Activated naive CD4-positive, alpha-beta T cell treated with anti-CD3 and anti-CD28 coated beads, Interleukin-2, amount 50 U/mL, for 72 hours (primary cell): Measurements from ENCODE around the gene MTA2. TPM values are rescaled to one million over a fixed set of nuclear protein-coding genes. Genes with fewer than 3 reads are reported as not detected.
"Not testable (repeated sequence)": the region's sequence is repeated elsewhere in the genome, so short reads cannot be mapped to it uniquely, and the experiment has no call there.

Experiments used
- ATAC-seq, 2 donors: fragments of 150-1000 bp; cut with Tn5 transposase; 2 replicates each; pipeline ENCODE4 v1.10.0; 2021; ENCODE audit warnings: mild to moderate bottlenecking in 2 of 2, moderate library complexity in 2 of 2
- DNase-seq, 2 donors: peaks; one replicate each; pipeline ENCODE4 v3.0.0; 2021 to 2022; ENCODE audit warnings: low spot score in 2 of 2
- H3K27ac Mint-ChIP-seq, 2 donors: one replicate each; pipeline ENCODE4 v1.8.0; 2022; ENCODE audit warnings: mild to moderate bottlenecking in 2 of 2, mixed read lengths in 2 of 2
- H3K36me3 Mint-ChIP-seq, 2 donors: one replicate each; pipeline ENCODE4 v1.8.0; 2022; ENCODE audit warnings: mixed read lengths in 2 of 2
- H3K9me3 Mint-ChIP-seq, 2 donors: one replicate each; pipeline ENCODE4 v1.8.0; 2022; ENCODE audit warnings: mixed read lengths in 2 of 2
- total RNA-seq, 2 donors: library from RNA; stranded (reverse); gene quantifications; one replicate each; pipeline ENCODE4 v1.2.3, GENCODE V29; 2022

Gene MTA2
- 100 to 1,000 TPM; 180 to 259 TPM for total RNA-seq

DNA sequence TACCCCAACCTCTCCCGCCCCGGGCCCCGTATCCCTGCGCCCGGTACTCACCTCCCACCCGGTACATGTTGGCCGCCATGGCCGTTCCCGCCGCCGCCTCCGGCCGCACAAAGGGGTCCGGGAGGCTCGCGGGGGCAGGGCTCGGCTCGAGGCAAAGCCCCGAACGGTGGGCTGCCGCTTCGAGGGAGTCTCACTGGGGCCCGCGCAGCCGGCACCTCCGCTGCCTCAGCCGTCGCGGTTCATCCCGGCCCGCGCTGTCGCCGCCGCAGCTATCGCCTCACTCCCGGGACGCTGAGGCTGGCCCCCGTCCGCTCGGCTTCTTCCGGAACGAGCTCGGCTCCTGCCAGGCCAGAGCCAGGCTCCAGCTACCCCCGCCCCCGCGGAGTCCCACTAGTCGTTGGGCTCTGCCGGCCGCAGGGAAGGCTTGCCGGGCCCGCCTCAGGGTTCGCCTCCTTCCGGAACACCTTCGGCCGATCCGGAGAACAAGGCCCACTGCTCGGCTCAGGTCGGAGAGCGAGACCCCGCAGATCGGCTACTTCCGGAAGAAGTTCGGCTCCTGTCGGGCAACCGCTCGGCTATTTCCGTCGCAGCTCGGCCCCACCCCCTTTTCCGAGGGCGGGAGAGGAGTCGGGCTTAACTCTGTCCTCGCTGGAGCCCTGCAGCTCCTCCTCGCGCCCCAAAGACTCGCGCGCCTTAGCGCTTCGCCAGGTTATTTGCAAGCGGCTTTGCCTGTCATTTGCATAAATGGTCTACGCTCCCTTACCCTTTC, at the start of gene MTA2:
Gene MTA2, minus strand, starts transcription at position 494 of the 769 bp plus-strand sequence. Its CDS starts 415 bp downstream, at position 79.
- ATAC-seq (peak; percentile 75 to 85), DNase-seq (peak; percentile 99 to 100)
- Mint-ChIP-seq H3K27ac (peak within 1 kb of the TSS; percentile 87 to 99), H3K36me3 (peaks cover 58 to 62% of the 10 kb centered on the region in 2 donors), H3K9me3 (no peaks in the 10 kb centered on the region)

DNA sequence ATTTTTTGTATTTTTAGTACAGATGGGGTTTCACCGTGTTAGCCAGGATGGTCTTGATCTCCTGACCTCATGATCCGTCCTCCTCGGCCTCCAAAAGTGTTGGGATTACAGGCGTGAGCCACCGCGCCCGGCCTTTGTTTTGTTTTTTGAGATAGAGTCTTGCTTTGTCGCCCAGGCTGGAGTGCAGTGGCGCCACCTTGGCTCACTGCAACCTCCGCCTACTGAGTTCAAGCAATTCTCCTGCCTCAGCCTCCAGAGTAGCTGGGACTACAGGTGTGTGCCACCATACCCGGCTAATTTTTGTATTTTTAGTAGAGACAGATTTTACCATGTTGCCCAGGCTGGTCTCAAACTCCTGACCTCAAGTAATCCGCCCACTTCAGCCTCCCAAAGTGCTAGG, 48.6 kb upstream of the MTA2 start:
- H3K9me3 Mint-ChIP-seq, H3K27ac Mint-ChIP-seq, ATAC-seq, DNase-seq: not testable (repeated sequence)
- peaks cover 16 to 19% of the 10 kb centered on the region in 2 donors for H3K36me3 Mint-ChIP-seq

DNA sequence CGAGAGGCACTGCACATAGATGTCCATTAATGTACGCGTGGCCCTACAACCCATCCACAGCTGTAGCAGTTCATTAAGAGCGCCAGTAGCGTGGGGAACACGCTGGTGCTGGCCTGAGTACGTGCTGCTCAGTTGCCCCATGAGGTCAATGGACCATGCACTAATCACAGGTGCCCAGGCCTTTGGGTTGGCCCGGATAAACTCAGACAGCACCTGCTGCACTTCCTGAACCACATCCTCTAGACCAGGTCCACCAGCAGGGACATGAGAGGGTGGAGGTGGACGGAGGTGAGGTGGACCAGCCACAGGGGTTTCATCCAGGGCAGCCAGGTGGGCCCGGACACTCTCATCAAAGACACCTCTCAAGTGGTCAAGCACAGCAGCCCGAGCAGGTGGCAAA, 47.8 kb upstream of the MTA2 start:
- DNase-seq = no peak
- Mint-ChIP-seq H3K27ac (no peak overlapping the region), H3K9me3 (no peaks in the 10 kb centered on the region), H3K36me3 (peaks cover 19 to 20% of the 10 kb centered on the region in 2 donors)
- no peak for ATAC-seq

DNA sequence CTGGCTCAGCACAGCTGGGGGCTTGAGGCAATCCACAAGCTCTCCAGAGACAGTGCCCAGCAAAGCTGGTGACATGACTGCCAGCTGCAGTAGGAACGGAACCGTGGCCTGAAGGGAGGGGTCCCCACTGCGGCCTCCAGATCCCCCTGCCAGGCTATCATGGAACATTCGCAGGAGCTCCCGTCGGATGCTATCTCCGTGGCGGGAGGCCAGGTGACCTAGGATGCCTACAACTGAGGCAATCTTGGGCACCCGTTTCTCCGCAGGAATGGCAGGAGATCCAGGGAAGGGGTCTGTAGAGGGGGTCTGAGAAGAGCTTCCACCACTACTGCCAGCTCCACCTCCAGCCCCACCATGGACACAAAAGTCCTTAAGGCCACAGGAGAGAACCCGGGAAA, 47.3 kb upstream of the MTA2 start:
- DNase-seq = no peak
- H3K27ac Mint-ChIP-seq = no peak overlapping the region
- H3K9me3 Mint-ChIP-seq = no peaks in the 10 kb centered on the region

DNA sequence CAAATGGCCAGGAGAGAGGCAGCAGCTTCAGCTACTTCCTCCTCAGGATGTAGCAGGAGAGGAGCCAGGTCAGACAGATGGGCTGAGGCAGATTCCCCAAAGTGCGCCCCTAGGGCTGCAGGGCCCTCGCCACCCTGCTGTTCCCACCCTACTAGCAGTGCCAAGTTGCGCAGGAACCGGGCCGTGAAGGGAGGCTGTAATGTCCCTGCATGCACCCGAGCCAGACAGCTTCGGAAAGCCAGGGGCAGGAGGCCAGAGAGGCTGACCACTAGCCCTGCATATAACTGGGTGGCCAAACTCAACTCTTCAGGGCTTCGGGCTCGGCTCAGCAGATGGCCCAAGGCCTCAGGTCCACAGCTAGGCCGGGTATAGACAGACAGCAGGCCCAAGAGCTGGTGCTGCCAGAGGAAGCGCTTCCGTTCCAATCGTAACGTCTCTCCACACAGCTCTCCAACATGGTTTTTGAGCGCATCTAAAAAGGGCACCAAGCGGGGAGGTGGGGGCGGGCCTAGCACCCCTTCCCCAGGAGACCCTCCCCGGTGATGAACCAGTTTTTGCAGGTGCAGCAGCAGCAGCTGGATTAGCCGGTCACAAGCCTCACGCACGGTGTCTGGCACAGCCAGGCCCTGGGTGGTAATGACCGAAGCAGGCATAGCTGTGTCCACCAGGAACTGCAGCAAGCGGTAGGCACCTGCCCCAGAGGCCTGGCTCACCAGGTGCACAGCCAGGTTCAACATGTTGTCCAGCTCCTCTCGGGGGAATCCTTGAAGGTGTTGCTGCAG, 46.7 kb upstream of the MTA2 start:
- peaks cover 18 to 19% of the 10 kb centered on the region in 2 donors for H3K36me3 Mint-ChIP-seq
- no peak for ATAC-seq
- no peaks in the 10 kb centered on the region for H3K9me3 Mint-ChIP-seq
- no peak overlapping the region for H3K27ac Mint-ChIP-seq
- DNase-seq = no peak

More for the DNA sequence above, 47.3 kb upstream of the MTA2 start:
- peaks cover 19 to 20% of the 10 kb centered on the region in 2 donors for H3K36me3 Mint-ChIP-seq
- no peak for ATAC-seq

DNA sequence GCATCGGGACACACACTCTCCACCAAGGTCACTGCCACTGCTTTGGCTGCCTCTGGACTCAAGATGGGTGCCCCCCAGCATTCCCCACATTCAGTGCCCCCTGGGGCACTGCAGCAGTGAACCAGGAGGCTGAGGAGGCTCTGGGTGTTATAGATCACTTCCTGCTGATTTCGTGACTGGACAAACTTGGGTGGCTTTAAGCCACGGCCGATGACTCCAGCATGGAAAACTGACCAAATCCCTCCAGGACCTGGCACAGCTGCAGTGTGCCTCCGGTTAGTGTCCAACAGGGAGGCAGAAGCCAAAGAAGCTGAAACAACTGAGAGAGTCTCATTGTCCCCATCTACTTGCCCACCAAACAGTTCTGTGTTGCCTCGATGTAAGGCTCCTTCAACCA, 45.9 kb upstream of the MTA2 start:
- ATAC-seq (no peak), DNase-seq (no peak)
- Mint-ChIP-seq H3K27ac (no peak overlapping the region), H3K36me3 (peaks cover 14 to 21% of the 10 kb centered on the region in 2 donors), H3K9me3 (no peaks in the 10 kb centered on the region)

DNA sequence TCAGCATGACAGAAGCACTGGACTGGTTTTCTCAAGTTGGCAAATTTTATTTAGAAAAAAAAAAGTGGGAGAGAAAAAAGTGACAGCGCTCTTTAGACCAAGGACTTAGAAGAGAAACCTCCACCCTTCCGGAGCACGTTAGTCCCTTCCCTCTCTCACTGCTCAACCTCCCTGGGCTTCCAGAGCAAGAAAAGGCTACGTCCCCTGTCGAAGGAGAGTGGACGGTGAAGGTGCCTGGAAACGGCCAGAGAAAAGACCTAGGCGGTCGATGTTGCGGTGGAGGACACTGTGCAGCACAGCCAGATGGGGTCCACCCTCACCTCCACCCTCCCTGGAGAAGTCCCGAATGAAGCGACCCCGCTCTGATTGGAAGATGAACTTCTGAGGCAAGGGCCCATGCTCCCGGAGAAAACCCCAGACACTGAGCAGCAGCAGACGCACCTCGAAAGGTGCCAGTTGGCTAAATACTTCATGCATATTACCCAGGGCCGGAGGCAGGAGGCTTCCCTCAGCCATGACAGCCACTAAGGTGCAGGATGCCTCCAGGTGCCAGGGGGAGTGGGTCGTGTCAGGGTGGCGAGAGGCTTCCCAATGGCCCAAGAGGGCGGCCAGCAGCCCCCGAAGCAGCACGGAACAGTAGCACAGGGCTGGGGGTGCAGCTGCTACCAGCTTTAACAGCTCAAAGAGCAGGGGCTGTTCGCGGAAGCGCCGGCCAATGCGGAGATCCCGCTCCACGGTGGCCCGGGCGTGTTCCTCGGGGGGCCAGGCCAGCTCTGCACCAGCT, 45.4 kb upstream of the MTA2 start:
- no peak for DNase-seq
- ATAC-seq = peak; percentile 0 to 3
- Mint-ChIP-seq H3K27ac (peak overlapping the region; percentile 92 to 98), H3K36me3 (peaks cover 12 to 17% of the 10 kb centered on the region in 2 donors), H3K9me3 (no peaks in the 10 kb centered on the region)

DNA sequence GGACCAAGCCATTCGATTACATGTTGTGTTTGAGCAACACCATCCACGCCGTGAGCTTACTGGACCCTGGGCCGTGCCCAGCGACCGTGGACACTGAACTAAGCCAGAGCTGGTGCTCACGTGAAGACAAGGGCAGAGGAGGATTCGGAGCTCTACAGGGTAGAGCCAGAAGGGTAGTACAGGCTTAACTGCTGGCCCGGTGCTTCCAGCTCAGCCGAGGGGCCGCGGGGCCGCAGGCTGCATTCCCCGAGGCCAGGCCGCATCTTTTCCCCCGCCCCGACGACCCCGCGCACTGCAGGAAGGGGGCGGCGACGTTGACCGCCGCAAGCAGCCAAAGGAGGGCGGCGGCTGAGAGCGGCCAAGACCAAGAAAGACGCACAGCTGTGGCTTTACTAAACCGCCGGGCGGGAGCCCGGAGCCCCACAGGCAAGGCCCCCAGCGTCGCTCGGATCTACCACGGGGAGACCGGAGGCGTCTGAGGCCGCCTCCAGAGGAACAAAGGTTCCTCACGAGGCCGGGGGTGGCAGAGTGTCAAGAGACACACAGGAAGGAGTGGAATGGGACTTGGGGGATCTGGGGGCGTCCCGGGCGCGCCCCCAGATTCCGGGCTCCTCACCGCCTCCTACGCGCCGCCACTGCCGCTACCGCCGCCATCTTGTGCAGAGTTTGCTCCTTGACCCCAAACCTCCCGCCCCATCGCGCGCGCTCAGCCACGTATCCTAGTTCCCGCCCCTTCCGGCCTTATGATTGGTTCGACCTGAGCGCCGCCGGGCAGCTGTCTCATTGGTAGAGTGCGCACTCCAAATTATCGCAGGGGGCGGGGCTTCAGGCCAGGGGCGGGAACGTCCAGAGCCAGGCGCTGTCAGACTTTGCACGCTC, 44.5 kb upstream of the MTA2 start, which contains the start of gene GANAB:
Gene GANAB, minus strand, starts transcription at position 668 of the 879 bp plus-strand sequence. Its CDS starts 14 bp downstream, at position 654.
- ATAC-seq (peak; percentile 99 to 100), DNase-seq (peak; percentile 98)
- Mint-ChIP-seq H3K36me3 (peaks cover 12 to 17% of the 10 kb centered on the region in 2 donors), H3K27ac (peak within 1 kb of the TSS; percentile 92 to 98), H3K9me3 (no peaks in the 10 kb centered on the region)

DNA sequence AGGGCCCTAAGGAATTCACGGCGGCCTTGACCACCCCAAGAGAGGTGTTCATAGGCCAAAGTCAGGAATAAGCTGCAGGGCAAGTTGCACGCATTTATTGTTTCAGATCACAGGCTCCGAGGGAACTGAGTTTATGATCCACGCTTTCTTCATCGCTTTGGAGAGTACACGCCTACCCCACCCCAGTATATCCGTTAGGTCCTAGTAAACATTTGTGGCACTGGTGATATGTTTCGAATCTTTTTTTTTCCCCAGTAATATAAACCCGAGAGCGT, 43.9 kb upstream of the MTA2 start:
- ATAC-seq (no peak), DNase-seq (no peak)
- Mint-ChIP-seq H3K27ac (peak overlapping the region; percentile 92 to 98), H3K9me3 (no peaks in the 10 kb centered on the region), H3K36me3 (peaks cover 12 to 22% of the 10 kb centered on the region in 2 donors)

DNA sequence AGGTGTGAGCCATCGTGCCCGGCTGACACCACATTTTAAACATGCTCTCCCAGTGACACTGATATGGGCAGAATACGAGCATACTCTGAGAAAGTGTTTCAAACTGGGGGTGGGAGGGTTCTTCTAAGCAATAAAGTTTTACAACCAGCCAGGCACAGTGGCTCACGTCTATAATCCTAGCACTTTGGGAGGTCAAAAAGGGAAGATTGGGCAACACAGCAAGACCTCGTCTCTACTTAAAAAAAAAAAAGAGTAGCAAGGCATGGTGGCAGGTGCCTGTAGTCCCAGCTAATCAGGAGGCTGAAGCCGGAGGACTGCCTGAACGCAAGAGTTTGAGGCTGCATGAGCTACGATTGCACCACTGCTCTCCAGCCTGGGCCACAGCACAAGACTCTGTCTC, 42.6 kb upstream of the MTA2 start:
- DNase-seq (no peak), ATAC-seq (no peak)
- peaks cover 0 to 5% of the 10 kb centered on the region in 2 donors for H3K9me3 Mint-ChIP-seq
- peaks cover 18 to 25% of the 10 kb centered on the region in 2 donors for H3K36me3 Mint-ChIP-seq
- H3K27ac Mint-ChIP-seq = peak overlapping the region; percentile 40 to 92

DNA sequence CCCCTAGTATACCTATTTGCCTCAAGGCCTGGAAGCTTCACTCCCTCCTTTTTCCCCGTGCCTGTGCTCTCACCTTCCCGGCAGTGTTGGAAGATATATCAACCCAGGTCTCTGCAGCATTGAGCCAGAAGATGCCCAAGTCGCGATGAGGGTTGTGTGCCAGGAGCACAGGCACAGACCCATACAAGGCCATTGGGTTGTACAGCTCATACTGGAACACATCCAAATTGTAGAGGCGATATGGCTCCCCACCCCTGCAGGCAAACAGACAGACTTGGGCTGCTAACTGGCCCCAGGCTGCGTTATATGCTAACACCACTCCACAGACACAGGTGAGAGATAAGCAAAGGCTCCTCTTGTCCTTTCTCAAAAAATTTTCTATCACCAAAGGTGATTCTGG, 30.8 kb upstream of the MTA2 start:
- ATAC-seq = no peak
- no peak for DNase-seq

DNA sequence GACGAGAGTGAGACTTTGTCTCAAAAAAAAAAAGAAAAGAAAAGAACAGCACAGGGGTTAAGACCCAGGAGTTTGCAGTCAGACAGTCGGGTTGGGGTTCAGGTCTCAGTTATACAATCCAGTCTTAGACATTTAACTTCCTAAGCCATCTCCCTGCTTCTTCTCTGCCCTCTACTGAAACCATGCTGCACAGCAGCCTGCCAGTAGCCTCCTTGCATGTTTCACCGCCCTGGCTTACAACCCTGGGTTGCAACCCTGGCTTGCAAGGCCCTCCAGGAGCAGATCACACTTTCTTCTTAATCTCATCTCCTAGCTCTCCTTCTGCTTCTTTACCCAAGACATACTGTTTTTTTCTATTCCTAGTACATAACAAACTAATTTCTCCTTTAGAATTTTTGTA, 26.0 kb upstream of the MTA2 start:
- H3K27ac Mint-ChIP-seq = peak overlapping the region in 1 of 2 donors; percentile 79
- H3K36me3 Mint-ChIP-seq = peaks cover 23 to 34% of the 10 kb centered on the region in 2 donors

More for the DNA sequence above, 30.8 kb upstream of the MTA2 start:
- Mint-ChIP-seq H3K9me3 (no peaks in the 10 kb centered on the region), H3K36me3 (peaks cover 27 to 43% of the 10 kb centered on the region in 2 donors), H3K27ac (peak overlapping the region; percentile 62 to 72)

DNA sequence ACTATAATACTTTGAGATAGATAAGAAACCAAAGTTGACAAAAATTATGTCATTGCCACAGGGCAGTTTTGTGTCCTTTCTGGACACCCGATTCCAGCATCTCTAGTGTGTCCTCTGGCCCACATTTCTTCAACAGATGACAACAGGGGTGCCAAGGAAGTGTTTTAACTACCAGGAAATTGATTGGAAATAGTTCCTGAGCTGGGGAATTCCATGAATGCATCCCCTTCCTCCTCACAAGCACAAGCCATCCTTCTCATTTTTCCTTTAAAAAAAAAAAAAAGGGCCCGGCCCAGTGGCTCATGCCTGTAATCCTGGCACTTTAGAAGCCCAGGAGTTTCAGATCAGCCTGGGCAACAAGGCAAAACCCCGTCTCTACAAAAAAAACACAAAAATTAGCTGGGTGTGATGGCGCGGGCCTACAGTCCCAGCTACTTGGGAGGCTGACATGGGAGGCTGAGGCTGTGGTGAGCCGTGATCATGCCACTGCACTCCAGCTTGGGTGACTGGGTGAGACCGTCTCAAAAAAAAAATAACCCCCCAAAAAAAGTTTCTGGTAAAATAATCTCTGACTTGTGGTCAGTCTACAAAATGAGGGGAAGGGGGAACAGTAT, 20.9 kb upstream of the MTA2 start:
- no peaks in the 10 kb centered on the region for H3K9me3 Mint-ChIP-seq

More for the DNA sequence above, 26.0 kb upstream of the MTA2 start:
- ATAC-seq (no peak), DNase-seq (no peak)
- no peaks in the 10 kb centered on the region for H3K9me3 Mint-ChIP-seq

DNA sequence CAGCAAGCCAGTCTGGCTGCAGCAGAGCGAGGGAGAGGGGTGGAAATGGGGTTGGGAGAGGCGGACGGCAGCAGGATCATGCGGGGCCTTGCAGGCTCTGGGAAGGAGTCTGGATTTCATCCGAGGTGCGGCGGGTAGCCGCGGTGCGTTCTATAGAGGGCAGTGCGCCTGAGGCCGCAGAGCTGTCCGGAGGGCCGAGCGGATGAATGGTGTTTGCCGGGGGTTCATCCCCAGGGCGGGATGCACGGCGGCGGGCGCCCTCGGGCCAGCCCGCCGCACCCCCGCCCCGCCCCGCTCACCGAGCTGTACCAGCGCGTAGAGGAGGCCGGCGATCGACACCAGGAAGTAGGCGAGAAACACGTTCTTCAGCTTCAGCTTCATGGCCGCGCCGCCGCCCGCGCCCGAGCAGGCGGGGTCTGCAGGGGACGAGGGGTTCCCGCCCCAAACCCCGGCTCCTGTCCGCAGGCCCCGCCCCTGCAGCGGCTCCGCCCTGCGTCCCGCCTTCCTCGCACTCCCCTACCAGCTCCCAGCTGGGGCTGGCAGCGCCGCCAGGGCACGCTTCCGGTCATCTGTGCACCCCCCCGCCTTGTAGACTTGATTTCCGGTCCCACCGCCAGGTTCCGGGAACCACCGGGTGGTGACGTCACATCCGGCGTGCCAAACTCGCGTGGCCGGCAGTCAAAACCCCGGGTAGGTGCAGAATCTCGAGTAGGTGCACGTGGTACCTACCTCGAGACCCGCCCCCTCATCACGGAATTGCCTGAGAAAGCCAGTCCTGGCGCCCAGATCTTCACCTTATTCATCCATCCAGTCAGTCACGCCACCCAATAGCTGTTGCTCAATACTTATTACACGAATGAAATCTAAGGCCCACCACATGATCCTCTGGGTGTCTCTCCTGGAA, 20.2 kb upstream of the MTA2 start, which contains the start of gene B3GAT3:
Gene B3GAT3, minus strand, starts transcription at position 420 of the 904 bp plus-strand sequence. Its CDS starts 39 bp downstream, at position 381.
- ATAC-seq (peak; percentile 94 to 95), DNase-seq (peak; percentile 91 to 99)
- Mint-ChIP-seq H3K27ac (peak within 1 kb of the TSS; percentile 92 to 98), H3K9me3 (no peaks in the 10 kb centered on the region), H3K36me3 (peaks cover 21 to 27% of the 10 kb centered on the region in 2 donors)

More for the DNA sequence above, 20.9 kb upstream of the MTA2 start:
- ATAC-seq (no peak), DNase-seq (no peak)
- Mint-ChIP-seq H3K27ac (peak overlapping the region; percentile 91 to 92), H3K36me3 (peaks cover 21 to 31% of the 10 kb centered on the region in 2 donors)
